ENCODE measurements around the gene POLR3E.

POLR3E gene

DNA sequence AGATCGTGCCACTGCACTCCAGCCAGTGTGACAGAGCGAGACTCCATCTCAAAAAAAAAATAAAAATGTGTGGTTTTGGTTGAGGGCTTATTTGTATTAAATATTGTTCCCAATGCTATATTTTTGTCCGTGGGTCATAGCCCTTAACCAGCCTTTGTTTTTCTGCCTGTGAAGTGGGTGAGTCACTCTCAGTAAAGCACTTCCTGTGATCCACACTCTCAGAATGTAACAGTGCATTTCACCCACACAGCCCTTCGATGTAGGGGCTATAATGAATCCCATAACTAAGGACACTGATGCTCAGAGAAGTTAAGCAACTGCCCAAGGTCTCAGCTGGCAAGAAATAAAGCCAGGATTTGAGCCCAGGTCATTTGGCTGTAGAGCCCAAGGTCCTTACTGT, 34.7 kb upstream of the POLR3E start:
- peaks cover 2% of the 10 kb centered on the region for H3K79me1 ChIP-seq (replicated peaks; ENCODE audit: low read length, poor library complexity, severe bottlenecking)
- H2BK120ac ChIP-seq (ENCODE audit: low read depth, low read length), result no peak overlapping the region
- no peak overlapping the region for H3K4ac ChIP-seq (ENCODE audit: low read depth in 1 of 2, low read length in 2 of 2)
- DNase-seq, result peak; percentile 6
- H3K36me3 ChIP-seq (ENCODE audit: control insufficient read depth in 1 of 2, insufficient read depth in 2 of 2, low read depth in 1 of 2, low read length in 2 of 2), result peaks cover 61 to 89% of the 10 kb centered on the region in 2 experiments
- H3K4me2 ChIP-seq (ENCODE audit: low read length, poor library complexity, severe bottlenecking), result no peak overlapping the region
- H4K8ac ChIP-seq (ENCODE audit: low read length), result peak overlapping the region; percentile 40
- peak overlapping the region; percentile 48 for H3K9ac ChIP-seq (ENCODE audit: low read length)
- H3K4me1 ChIP-seq (ENCODE audit: control insufficient read depth, insufficient read depth, low read depth, low read length), result no peaks in the 10 kb centered on the region
- H3K23ac ChIP-seq (ENCODE audit: low read length in 2 of 2), result no peak overlapping the region
- no peak overlapping the region for H2BK15ac ChIP-seq (ENCODE audit: low read depth, poor library complexity, severe bottlenecking)
- WGBS, result 61% methylated on average over 4 of the region's 4 CpGs
- no peaks in the 10 kb centered on the region for H3K27me3 ChIP-seq (ENCODE audit: control insufficient read depth in 1 of 2, insufficient read depth in 1 of 2, low read length in 2 of 2)
- H2AFZ ChIP-seq (ENCODE audit: low read depth, low read length), result no peak overlapping the region
- no peak overlapping the region for H2BK5ac ChIP-seq (ENCODE audit: low read depth, low read length, poor library complexity, severe bottlenecking)
- no peak overlapping the region for H3K18ac ChIP-seq (ENCODE audit: low read depth in 1 of 2, low read length in 2 of 2)
- H2AK5ac ChIP-seq (ENCODE audit: low read length, severe bottlenecking), result no peak overlapping the region
- peak overlapping the region; percentile 35 for H4K91ac ChIP-seq (ENCODE audit: low read length)
- no peak overlapping the region for H3K14ac ChIP-seq (ENCODE audit: low read length in 2 of 2)
- no peak overlapping the region for H2BK12ac ChIP-seq (ENCODE audit: low read length in 2 of 2)
- H3K27ac ChIP-seq (ENCODE audit: low read length, poor library complexity, severe bottlenecking), result no peak overlapping the region
- H3K9me3 ChIP-seq (ENCODE audit: control insufficient read depth, low read length), result no peaks in the 10 kb centered on the region
- H3K4me3 ChIP-seq (ENCODE audit: insufficient read depth in 1 of 2, low read depth in 1 of 2, low read length in 2 of 2), result no peak overlapping the region

DNA sequence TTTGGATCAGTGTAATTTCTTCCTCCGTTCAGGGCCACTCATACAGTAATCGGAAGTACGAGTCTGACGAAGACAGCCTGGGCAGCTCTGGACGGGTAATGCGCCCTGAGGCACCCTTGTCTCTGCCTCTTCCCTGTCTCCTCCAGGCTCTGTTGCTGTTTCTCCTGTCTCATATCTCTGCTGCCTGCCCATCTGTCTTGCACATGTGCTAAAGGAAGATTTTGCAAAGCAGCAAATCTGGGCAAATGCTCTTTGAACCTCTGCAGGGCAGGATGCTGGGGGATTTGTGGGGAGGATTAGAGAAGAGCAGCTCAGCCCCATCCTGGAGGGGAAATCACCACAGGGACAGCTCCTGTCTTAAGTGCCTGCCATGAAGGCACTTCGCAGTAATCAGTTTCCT, 32.4 kb upstream of the POLR3E start:
- 92% methylated on average over 7 of the region's 7 CpGs for WGBS
- Histone ChIP-seq H3K36me3 (ENCODE audit: control insufficient read depth in 1 of 2, insufficient read depth in 2 of 2, low read depth in 1 of 2, low read length in 2 of 2) (peaks cover 57 to 86% of the 10 kb centered on the region in 2 experiments), H3K4me3 (ENCODE audit: insufficient read depth in 1 of 2, low read depth in 1 of 2, low read length in 2 of 2) (no peak overlapping the region), H3K9ac (ENCODE audit: low read length) (no peak overlapping the region), H3K79me1 (replicated peaks; ENCODE audit: low read length, poor library complexity, severe bottlenecking) (peaks cover 2% of the 10 kb centered on the region), H2AK5ac (ENCODE audit: low read length, severe bottlenecking) (no peak overlapping the region), H3K23ac (ENCODE audit: low read length in 2 of 2) (no peak overlapping the region), H4K8ac (ENCODE audit: low read length) (no peak overlapping the region), H3K27ac (ENCODE audit: low read length, poor library complexity, severe bottlenecking) (no peak overlapping the region), H3K4me1 (ENCODE audit: control insufficient read depth, insufficient read depth, low read depth, low read length) (no peaks in the 10 kb centered on the region), H2BK120ac (ENCODE audit: low read depth, low read length) (no peak overlapping the region), H2BK5ac (ENCODE audit: low read depth, low read length, poor library complexity, severe bottlenecking) (no peak overlapping the region), H3K27me3 (ENCODE audit: control insufficient read depth in 1 of 2, insufficient read depth in 1 of 2, low read length in 2 of 2) (no peaks in the 10 kb centered on the region), H3K18ac (ENCODE audit: low read depth in 1 of 2, low read length in 2 of 2) (no peak overlapping the region), H3K14ac (ENCODE audit: low read length in 2 of 2) (no peak overlapping the region), H2AFZ (ENCODE audit: low read depth, low read length) (no peak overlapping the region), H3K9me3 (ENCODE audit: control insufficient read depth, low read length) (no peaks in the 10 kb centered on the region), H2BK12ac (ENCODE audit: low read length in 2 of 2) (no peak overlapping the region), H4K91ac (ENCODE audit: low read length) (no peak overlapping the region), H3K4me2 (ENCODE audit: low read length, poor library complexity, severe bottlenecking) (no peak overlapping the region), H2BK15ac (ENCODE audit: low read depth, poor library complexity, severe bottlenecking) (no peak overlapping the region), H3K4ac (ENCODE audit: low read depth in 1 of 2, low read length in 2 of 2) (no peak overlapping the region)
- no peak for DNase-seq

DNA sequence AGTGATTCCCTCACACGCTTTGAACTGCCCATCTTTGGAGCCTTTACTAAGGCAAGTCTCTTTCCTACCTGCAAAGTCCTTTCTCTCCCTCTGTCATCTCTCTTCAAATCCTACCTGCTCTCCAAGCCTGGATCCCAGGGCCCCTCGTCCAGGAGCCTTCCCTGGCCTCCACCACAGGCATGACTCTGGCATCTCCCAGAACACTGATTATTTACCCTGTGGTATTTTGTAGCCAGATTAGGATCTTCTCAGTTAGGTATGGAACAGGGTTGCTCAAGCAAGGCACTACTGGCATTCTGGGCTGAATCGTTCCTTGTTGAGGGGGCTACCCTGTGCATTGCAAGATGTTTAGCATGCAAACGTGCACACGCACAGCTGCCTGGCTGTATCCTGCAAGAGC, 31.9 kb upstream of the POLR3E start:
- H3K36me3 ChIP-seq (ENCODE audit: control insufficient read depth in 1 of 2, insufficient read depth in 2 of 2, low read depth in 1 of 2, low read length in 2 of 2), result peaks cover 51 to 84% of the 10 kb centered on the region in 2 experiments
- no peak overlapping the region for H3K27ac ChIP-seq (ENCODE audit: low read length, poor library complexity, severe bottlenecking)
- no peak overlapping the region for H2BK5ac ChIP-seq (ENCODE audit: low read depth, low read length, poor library complexity, severe bottlenecking)
- H3K9me3 ChIP-seq (ENCODE audit: control insufficient read depth, low read length), result no peaks in the 10 kb centered on the region
- H2AFZ ChIP-seq (ENCODE audit: low read depth, low read length), result no peak overlapping the region
- no peak overlapping the region for H4K91ac ChIP-seq (ENCODE audit: low read length)
- no peak overlapping the region for H3K23ac ChIP-seq (ENCODE audit: low read length in 2 of 2)
- H3K4me1 ChIP-seq (ENCODE audit: control insufficient read depth, insufficient read depth, low read depth, low read length), result no peaks in the 10 kb centered on the region
- no peak overlapping the region for H3K4me2 ChIP-seq (ENCODE audit: low read length, poor library complexity, severe bottlenecking)
- no peak overlapping the region for H2BK120ac ChIP-seq (ENCODE audit: low read depth, low read length)
- no peak overlapping the region for H3K9ac ChIP-seq (ENCODE audit: low read length)
- H2BK15ac ChIP-seq (ENCODE audit: low read depth, poor library complexity, severe bottlenecking), result no peak overlapping the region
- H3K14ac ChIP-seq (ENCODE audit: low read length in 2 of 2), result no peak overlapping the region
- no peak overlapping the region for H3K18ac ChIP-seq (ENCODE audit: low read depth in 1 of 2, low read length in 2 of 2)
- H3K4me3 ChIP-seq (ENCODE audit: insufficient read depth in 1 of 2, low read depth in 1 of 2, low read length in 2 of 2), result no peak overlapping the region
- no peaks in the 10 kb centered on the region for H3K27me3 ChIP-seq (ENCODE audit: control insufficient read depth in 1 of 2, insufficient read depth in 1 of 2, low read length in 2 of 2)
- peaks cover 2% of the 10 kb centered on the region for H3K79me1 ChIP-seq (replicated peaks; ENCODE audit: low read length, poor library complexity, severe bottlenecking)
- H4K8ac ChIP-seq (ENCODE audit: low read length), result no peak overlapping the region
- H2AK5ac ChIP-seq (ENCODE audit: low read length, severe bottlenecking), result no peak overlapping the region
- no peak overlapping the region for H3K4ac ChIP-seq (ENCODE audit: low read depth in 1 of 2, low read length in 2 of 2)
- 96% methylated on average over 5 of the region's 5 CpGs for WGBS
- DNase-seq, result no peak
- H2BK12ac ChIP-seq (ENCODE audit: low read length in 2 of 2), result no peak overlapping the region

DNA sequence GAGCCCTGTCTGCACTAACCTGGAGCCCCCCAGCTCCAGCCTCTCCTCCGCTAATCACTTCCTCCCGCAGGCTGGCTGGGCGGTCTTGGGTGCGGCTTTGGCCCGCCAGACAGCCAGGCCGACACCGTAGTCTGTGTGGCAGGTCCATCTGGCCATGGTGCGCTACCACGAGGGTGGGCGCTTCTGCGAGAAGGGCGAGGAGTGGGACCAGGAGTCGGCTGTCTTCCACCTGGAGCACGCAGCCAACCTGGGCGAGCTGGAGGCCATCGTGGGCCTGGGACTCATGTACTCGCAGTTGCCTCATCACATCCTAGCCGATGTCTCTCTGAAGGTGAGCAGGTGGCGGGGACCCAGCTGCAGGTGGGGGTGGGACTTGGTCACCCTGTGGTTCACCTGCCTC, 30.7 kb upstream of the POLR3E start:
- DNase-seq, result no peak
- Histone ChIP-seq H3K18ac (ENCODE audit: low read depth in 1 of 2, low read length in 2 of 2) (no peak overlapping the region), H3K36me3 (ENCODE audit: control insufficient read depth in 1 of 2, insufficient read depth in 2 of 2, low read depth in 1 of 2, low read length in 2 of 2) (peaks cover 47 to 82% of the 10 kb centered on the region in 2 experiments), H4K8ac (ENCODE audit: low read length) (no peak overlapping the region), H2BK5ac (ENCODE audit: low read depth, low read length, poor library complexity, severe bottlenecking) (no peak overlapping the region), H3K4me1 (ENCODE audit: control insufficient read depth, insufficient read depth, low read depth, low read length) (no peaks in the 10 kb centered on the region), H2AFZ (ENCODE audit: low read depth, low read length) (no peak overlapping the region), H4K91ac (ENCODE audit: low read length) (no peak overlapping the region), H2BK12ac (ENCODE audit: low read length in 2 of 2) (no peak overlapping the region), H3K9ac (ENCODE audit: low read length) (no peak overlapping the region), H3K4me2 (ENCODE audit: low read length, poor library complexity, severe bottlenecking) (no peak overlapping the region), H3K27ac (ENCODE audit: low read length, poor library complexity, severe bottlenecking) (no peak overlapping the region), H3K23ac (ENCODE audit: low read length in 2 of 2) (no peak overlapping the region), H2BK15ac (ENCODE audit: low read depth, poor library complexity, severe bottlenecking) (no peak overlapping the region), H3K79me1 (replicated peaks; ENCODE audit: low read length, poor library complexity, severe bottlenecking) (peaks cover 2% of the 10 kb centered on the region), H2BK120ac (ENCODE audit: low read depth, low read length) (no peak overlapping the region), H3K9me3 (ENCODE audit: control insufficient read depth, low read length) (no peaks in the 10 kb centered on the region), H3K27me3 (ENCODE audit: control insufficient read depth in 1 of 2, insufficient read depth in 1 of 2, low read length in 2 of 2) (no peaks in the 10 kb centered on the region), H3K4ac (ENCODE audit: low read depth in 1 of 2, low read length in 2 of 2) (no peak overlapping the region), H2AK5ac (ENCODE audit: low read length, severe bottlenecking) (no peak overlapping the region), H3K14ac (ENCODE audit: low read length in 2 of 2) (peak overlapping the region in 1 of 2 experiments; percentile 12), H3K4me3 (ENCODE audit: insufficient read depth in 1 of 2, low read depth in 1 of 2, low read length in 2 of 2) (no peak overlapping the region)
- WGBS, result 97% methylated on average over 19 of the region's 19 CpGs
